ENCODE data around the gene ADPGK.
A peak's percentile ranks its signal among the peaks of the same experiment; 100 is the strongest.

Gene ADPGK

DNA sequence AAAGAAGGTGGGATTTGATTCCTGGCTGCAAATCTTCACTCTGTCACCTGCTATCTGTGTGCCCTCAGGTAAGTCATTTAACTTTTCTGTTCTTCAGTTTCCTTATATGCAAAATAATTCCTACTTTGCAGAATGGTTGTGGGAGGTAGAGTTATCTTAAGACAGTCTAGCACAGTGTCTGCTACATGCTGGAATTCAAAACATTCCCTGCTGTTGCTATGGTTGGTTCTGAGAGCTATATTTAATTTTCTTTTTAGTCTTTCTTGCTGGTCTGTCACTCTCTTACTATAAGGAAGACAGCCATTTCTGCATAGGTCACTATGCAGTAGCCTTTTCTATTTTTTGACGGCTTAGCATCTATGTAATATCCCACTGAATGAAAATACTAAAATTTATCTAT is 4.0 kb upstream of the ADPGK start:
- DNase-seq, result no peak

DNA sequence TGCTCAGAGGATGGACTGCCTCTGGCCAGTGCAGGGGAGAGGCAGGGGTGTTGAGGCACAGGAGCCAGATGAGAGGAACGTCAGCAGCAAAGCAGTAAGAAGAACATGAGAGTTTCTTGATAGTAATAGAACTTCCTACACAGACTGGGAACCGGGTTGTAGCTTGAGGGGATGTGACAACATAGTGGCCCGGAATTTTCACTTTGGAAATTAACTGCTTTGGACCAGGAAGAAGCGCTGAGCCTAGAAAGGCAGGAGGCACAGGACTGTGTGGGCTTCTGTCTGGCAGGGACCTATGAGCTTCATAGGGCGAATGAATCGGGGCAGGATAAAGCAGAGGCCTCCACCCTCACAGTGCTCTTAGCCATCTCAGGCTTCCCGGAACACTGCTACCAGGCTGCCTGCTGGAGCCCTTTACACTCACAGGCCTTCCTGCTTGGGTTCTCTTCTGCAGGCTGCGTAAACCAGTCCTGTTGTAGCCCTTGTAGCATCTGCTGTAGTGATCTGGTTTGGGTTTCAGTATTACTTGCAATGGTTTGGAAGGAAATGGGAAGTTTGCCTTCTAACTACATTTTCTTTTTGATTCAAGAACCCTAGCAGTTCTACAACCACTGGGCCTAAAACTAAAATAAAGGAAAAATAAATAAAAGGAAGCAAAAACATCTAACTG is 3.3 kb upstream of the ADPGK start:
- peak in 1 of 5 experiments; percentile 72 for DNase-seq

DNA sequence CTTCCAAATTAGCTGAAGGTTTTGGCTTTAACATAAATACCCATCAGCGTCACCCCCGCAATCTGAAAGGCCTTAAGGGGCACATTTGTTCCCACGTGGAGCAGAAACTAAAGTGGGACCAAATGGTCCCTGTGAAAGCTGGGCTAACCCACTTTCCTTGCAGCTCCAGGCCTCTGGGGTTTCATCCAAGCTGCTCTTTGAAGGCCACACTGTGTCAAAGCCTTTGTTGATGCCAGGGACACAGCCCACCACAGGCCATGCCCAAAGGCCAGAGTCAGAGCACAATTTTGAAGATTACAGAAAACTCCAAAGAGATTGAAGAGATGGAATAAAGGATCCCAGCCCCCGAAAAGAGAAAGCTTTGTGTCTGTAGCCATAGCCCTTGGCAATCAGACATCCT is 2.7 kb upstream of the ADPGK start:
- no peak for DNase-seq

DNA sequence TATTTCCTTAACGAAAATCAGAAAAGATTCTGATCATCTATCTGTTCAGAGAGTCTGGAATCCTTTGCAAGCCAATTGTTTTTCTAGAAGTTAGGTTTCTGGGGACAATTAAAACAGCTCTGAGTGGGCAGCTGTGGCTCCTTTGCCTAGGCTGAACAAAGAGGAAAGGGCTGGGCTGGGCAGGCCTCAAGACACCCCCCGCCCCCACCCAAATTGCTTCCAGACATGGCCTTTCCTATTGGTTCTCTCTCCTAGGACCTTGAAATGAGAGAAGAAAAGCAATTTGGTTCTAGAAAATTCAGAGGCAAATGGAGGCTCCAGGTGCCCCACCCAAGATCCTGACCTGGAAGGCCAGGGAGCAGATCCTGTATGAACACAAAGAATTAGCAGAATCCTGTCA is 2.3 kb upstream of the ADPGK start:
- no peak for DNase-seq

DNA sequence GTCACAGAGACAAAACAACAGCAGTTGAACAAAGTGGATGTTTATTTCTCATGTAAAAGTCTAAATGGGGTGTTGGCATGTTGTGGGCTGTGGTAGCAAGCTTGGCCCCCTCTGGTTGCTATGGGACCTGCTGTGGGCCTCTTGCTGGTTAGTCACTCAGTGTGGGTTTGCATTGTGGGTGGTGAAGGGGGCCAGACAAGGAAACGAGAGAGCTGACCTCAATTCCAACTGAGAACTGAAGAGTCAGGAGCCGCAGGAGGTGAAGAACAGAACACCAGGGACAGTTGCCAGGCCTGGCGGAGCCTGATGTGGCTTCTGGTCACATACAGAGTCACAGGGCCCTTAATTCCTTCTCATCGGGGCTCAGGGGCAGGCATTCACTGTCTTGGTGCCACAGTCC is 1.9 kb upstream of the ADPGK start:
- peak in 3 of 5 experiments; percentile 40 to 87 (median 83) for DNase-seq

DNA sequence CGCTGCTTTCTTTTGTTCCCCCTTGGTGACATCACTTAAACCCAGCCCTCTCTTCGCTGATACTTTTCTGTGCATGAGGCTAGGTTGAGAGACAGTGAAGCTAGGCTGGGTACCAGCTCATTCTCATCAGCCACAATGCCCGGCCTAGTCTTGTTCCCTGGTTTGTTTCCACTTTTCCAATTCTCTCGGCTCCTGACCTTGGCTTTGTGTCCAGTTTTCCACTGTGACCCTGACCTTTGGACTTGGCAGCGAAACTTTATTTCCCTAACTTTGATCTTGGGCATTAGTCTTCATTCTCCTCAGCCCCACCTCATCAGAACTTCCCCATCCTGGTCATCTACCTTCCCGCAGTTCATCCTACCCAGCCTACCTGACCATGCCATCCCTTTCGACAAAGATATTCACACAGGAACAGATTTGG is 908 bp upstream of the ADPGK start:
- DNase-seq, result no peak

DNA sequence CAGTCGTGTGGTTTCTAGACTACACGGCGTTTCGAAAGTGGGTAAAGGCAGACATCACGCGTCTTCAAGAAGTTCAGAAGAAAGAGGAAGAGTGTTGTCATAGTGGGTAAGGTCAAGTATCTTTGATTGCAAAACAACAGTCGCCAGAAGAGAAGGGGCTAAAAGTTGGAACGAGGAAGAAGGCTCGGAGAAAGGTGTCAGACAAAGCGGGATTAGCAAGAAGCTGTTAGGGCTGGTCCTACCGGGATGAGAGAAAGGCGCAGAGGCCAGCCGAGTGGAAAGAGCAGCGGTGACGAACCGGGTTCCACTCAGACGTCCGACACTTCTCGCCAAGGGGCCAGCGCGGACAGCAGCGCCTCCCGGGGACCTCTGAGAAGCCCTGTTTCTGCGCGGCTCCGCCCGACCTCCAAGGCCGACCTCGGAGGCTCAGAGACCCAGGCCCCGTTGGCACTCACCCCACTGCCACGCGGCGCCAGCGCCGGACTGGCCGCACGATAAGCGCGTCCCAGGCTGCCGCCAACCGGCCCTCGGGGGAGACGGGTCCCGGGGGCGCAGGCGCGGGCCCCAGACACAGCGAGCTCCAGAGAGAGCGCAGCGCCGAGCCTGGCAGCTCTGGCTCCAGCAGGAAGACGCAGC is 436 bp downstream of the ADPGK start:
- DNase-seq, result peak in 2 of 5 experiments; percentile 52 to 82

DNA sequence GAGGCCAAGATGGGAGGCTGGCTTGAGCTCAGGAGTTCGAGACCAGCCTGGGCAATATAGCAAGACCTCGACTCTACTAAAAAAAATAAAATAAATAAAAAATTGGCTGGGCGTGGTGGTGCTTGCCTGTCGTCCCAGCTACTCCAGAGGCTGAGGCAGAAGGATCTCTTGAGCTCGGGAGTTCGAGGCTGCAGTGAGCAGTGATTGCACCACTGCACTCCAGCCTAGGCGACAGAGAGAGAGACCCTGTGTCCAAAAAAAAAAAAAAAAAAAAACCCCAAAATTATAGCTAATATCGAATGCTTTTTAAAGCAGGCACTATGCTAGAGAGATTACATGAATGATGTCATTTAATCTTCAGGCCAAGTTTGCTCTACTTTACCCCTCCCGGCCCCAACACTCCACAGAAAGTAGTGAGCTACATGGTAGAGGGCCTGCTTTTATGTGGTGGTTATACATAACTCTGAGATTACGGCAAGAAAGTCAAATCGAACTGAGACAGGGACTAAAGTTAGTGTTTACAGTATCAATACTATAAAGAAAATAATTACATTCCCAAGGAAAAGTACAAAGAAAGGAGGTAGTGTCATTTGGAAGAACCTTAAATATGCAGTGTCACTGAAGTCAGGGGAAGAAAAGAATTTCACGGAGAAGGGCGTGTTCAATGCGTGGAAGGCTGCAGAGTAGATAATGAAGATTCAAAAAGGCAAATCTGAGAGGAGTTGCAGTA is 1.1 kb downstream of the ADPGK start:
- DNase-seq, result peak in 1 of 5 experiments; percentile 43

DNA sequence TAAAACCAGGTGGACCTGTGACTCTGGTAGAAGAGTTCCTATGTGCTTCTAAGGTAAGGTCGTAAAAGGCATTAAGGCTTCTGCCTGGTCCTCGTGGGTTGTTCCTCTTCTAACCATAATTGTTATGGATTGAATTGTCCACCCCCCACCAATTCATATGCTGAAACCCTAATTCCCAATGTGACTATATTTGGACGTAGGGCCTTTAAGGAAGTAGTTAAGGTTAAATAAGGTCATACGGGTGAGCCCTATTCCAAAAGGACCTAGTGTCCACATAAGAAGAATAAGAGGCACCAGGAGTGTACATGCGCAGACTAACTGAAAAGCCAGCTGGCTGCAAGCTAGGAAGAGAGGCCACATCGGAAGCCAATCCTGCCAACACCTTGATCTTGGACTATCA is 1.9 kb downstream of the ADPGK start:
- DNase-seq, result no peak

DNA sequence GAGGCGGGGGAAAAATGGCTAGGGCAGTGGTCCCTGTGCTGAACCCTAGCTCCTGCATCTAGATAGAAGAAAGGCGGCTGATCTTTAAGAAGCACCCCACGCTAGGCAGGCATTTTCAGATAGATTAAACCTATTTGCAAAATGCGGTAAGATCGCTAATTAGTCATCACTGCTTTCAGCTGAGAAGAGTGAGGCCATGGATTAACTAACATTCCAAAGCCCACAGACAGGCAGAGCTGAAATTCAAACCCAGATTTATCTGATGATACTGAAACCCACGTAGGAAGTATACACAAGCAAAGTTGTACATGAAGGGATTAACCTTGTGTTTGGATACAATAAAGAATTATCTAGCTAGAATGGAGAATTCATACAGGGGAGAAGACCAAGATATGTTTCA is 4.8 kb downstream of the ADPGK start:
- no peak for DNase-seq

DNA sequence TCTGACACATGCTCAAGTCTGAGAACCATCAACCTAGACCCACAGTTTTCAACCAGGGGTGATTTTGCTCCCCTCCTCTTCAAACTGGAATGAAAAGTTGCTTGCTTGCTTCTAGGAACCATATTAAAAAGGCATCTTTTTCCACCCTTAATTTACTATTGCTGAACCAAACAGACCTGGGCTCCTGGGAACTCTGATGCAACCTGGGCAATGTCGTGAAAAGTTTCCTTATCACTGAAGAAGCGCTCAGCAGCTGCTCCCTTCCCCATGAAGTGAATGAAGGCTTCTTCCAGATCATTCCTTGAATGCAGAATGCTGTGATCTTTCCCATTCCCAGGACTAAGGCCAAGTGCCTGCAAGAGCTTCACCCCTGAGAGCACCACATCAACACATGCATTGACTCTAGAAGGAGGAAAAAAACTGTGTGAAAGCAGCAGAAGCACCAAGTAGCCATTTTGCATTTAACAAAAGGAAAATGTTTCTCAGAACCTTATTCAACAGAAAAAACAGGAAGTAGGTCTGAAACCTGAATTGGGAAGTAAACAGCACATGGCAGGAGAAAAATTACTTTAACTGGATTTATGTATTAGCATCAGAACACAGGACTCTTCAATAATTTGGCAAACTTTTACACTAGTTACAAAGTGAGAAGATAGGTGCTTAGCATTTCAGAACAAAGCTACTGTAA is 8.7 kb downstream of the ADPGK start:
- DNase-seq, result no peak

DNA sequence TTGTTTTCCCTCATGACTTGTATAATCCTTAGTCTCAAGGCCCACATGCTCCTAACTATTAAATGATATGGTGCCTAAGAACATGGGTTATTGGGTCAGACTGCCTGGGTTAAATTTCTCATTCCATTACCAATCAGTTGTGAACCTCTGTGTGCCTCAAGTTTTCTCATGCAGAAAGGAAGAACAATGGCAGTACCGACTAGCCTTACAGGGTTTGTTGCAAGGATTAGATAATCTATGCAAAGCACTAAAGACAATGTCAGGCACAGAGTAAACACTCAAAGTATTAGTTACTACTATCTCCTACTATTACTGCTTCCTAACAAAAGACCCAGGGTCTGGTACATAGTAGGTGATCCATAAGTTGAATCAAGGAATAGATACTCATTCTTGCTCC is 12.2 kb downstream of the ADPGK start:
- DNase-seq, result no peak

DNA sequence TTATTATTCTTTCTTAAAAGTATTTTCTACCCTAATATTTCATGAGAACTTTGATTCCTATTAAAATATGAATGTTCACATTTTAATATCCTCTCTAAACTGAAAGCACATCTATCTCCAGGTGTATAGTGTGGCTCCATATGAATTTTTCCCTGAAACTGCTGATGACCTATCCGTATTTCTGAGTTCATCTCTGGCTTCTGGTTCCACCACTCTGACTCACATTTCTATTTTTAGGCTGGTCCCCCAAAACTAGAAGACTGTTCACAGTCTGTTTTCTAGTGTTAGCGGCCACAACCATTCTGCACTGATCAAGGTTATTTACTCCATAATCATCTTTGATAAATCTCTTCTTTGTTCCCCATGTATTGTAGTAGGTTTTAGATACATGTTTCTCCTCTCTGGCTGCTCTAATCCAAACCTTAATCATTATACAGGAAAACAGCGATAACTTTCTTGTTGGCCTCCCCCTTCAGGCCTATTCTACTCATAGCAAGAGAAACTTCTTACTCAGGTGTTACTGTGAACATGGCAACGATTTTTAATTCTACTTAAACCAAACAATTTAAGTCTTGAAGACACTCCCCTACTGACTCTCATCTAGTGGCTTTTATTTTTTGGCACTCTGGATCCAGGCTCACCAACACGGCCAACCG is 12.8 kb downstream of the ADPGK start:
- DNase-seq, result peak in 1 of 5 experiments; percentile 64

DNA sequence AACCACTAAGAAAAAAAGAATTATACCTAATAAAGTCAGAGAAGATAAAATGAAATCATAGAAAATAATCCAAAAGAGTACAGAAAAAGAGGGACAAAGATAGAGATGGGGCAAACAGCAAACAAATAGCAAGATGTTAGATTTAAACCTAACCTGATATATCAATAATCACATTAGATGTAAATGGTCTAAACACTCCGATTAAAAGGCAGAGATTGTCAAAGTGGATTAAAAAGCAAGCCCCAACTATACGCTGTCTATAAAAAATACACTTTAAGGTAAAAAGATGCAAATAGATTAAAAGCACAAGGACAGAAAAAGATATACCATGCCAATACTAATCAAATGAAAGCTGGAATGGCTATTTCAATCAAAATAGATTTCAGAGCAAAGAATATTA is 16.8 kb downstream of the ADPGK start:
- no peak for DNase-seq

DNA sequence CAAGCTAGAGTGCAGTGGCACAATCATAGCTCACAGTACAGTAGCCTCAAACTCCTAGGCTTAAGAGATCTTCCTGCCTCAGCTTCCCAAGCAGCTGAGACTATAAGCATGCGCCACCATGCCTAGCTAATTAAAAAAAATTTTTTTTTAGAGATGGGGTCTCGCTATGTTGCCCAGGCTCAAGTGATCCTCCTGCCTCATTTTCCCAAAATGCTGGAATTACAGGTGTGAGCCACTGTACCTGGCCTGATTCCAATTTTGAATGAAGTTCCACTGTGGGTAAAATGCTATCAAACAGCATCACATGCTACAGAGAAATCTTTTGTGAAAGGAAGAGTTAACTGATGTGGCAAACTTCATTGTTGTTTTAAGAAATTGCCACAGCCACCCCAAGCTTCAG is 17.5 kb downstream of the ADPGK start:
- no peak for DNase-seq

DNA sequence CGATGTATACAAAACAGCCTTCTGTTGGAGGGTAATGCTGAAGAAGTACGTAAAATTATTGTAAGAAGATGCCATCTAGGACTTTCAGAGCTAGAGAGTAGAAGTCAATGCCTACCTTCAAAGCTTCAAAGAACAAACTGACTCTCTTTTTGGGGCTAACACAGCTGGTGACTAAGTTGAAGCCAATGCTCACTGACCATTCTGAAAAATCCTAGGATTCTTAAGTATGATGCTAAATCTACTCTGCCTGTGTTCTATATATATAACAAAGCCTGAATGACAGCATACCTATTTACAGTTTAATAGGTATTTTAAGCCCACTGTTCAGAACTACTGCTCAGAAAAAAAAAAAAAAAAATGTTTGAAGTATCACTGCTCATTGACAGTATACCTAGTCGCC is 18.9 kb downstream of the ADPGK start:
- no peak for DNase-seq

DNA sequence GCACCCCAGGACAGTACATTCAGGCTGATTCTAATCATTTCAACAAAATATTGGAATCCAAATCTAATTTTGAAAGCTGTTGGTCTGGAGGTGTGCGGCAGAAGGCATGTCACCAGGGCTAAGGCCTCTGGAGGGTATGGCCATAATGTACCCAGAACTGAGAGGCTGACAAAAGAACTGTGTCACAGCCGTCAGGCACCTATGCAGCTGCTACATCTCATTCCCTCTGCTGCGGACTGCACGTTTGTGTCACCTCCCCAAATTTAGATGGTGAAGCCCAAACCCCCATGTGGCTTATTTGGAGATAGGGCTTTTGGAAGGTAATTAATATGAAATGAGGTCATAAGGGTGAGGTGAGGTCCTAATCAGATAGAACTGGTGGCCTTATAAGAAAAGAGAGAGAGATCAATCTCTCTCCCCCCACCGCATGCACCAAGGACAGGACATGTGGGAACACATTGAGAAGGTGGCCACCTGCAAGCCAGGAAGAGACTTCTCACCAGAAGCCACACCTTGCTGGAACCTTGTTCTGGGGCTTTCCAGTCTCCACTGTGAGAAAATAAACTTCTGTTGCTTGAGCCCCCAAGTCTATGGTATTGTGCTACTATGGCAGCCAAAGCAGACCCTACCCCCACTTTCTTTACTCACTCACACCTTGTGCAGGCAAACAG is 22.8 kb downstream of the ADPGK start:
- DNase-seq, result no peak

DNA sequence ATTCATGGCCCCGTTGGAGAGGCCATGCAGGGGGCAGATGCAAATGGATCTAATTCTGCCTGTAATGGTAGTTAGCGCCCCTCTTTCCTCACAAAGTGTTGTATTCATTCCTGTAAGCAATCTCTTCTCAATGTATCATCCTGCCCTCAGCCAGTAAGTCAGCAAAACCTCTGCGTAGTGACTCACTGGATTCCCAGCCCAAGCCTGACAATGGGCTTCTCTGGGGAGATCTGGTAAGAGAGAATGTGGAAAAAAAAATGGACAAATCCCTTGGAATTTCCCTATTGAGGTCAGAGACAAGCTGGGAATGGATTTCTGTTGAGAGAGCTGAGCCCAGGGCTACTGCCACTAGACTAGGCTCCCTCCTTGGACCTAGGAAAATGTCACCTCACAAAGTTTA is 25.4 kb downstream of the ADPGK start:
- no peak for DNase-seq

DNA sequence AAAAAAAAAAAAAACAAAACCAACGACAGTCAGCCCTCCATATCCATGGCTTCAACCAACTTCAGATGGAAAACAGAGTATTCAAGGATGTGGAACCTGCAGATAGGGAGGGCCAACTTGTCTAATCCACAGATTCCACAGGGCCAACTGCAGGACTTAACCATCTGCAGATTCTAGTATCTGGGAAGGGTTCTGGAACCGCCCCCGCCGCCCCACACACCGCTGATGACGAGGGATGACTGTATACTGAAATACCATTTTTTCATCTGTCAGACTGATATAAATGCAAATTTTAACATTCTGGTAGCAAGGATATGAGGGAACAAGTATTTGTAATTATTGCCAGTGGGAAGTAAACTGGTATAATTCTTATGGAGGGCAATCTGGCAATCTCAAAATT is 29.5 kb downstream of the ADPGK start:
- no peak for DNase-seq

DNA sequence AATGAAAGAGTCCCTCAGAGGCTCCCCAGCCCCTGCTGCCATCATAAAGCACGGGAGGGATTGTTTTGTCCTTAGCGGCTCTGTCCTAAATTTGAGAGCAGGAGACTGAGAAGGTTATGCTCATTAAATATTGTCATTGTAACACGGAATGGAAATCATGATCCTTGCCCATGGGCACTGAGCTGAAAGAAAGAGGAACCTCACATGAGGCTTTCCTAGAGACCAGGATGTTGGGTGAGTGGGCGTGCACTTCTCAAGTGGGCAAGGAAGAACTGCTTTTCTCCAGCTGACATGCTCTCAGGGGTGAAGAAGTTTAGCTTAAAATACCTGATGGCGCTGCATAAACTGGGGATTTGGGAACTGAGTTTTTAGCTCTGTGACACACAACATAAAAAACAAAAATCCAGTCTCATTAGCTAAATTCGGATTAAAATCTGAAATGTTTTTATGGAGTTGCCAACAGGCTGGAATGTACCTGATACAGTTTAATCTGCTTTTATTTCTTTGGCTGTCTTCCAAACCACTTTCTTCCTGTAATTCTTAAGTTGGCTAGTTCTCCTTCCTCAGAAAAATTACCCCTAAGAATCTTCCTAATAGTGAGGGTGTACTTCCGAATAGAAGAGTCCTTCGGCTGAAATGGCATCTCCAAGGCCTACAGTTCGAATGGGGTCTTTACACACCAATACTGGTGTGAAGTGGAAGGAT is 31.7 kb downstream of the ADPGK start:
- no peak for DNase-seq

DNA sequence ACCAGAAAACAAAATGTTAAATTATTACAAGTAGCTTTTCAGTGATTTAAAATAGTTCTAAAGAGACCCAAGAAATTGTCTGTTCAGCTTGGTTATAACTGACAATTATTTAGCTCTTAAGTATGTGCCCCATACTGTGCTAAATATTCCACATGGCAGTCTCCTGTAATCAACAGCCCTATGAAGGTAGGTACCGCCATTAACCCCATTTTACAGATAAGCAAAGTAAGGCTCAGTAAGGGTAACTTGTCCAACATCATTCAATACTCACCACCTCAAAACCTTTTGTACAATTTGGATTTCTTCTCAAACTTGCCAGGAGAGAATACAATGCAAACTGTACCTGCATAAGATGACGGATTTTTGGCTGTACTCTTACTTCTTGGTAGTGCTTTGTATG is 33.9 kb downstream of the ADPGK start:
- DNase-seq, result no peak

DNA sequence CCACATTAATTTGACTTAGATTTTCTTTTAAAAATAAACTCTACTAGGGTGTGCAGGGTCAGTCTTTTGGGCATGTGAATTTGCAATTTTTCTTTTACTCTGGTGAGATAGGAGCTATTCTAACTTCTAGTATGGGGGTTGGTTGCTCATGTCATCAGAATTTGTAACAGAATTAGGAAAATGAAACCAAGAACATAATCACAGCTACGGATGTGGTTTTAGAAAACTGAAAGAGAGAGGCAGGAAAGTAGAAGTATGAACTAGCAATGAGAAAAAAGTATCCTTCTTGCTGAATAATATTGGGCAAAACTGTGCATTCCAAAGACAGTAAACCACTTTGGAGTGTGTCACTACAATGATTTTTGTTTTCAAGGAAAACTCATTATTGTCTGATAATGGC is 43.3 kb downstream of the ADPGK start:
- peak in 2 of 5 experiments; percentile 16 to 85 for DNase-seq

Measured in T-helper 2 cell (primary cell).